NCI-H510A (cell line): ENCODE data around the gene HK1.
"Not testable (repeated sequence)": the region's sequence is repeated elsewhere in the genome, so short reads cannot be mapped to it uniquely, and the experiment has no call there.

Experiments
- DNase-seq: peaks from one replicate; lab custom pipeline; 2025; lab: John Stamatoyannopoulos, UW

HK1 gene

DNA sequence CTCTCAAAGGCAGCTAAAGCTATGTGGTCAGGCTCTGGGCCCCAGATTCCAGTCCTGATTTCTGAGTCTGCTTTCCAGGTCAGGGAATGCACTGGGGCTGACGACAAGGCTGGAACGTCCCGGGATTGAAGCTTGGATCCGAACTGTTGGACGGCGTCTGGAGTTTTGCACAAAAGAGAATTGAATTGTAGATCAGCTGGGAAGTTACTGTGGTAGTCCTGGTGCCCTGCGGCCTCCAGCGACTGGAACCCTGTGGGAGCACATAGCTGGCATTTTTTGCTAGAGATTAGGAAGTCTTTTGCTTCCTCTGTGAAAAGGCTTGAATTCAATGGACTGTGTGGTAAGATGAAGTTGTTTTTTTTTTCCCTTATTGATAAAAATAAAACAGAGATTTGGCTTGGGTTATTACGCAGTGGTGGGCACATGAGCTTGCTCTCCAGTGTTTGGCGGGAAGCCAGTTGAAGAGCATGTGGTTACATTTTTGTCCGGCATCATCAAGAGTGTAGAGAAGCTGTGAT is at the start of gene HK1:
HK1 (plus strand) TSS at position 51 of the 518 bp plus-strand sequence.
- no peak for DNase-seq

DNA sequence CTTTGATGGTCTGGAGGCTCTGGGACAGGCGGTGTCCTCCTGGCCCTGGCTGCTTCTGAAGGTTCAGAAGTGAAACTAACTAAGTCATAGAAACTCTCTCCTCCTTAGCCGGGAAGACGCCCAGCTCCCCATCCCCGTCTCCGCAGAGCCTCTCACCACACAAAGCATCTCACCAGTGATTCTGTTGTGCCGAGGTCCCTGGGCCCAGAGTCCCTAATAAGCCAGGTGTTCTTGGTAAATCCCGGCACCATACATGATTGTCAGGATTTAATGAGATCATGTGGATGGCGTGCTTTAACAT is 48.7 kb upstream of the HK1 start:
- no peak for DNase-seq

DNA sequence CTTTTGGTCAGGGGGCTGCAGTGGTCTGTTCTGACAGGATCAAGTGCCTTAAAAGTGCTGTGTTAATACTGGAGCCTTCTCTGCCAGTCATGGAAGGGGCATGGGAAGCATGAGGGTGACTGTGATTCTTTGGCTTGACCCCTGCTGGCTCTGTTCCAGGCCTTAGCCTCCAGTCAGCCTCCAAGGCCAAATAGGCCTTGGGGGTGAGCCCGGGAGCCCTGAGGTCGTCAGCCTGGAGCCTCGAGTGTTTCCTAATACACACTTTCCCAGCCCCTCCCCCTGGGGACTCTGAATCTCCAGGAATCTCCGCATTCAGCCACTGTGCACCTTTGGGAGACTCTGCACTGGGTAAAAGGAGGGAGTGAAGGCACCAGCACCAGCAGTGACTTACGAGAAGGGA is 48.2 kb upstream of the HK1 start:
- DNase-seq, result no peak

DNA sequence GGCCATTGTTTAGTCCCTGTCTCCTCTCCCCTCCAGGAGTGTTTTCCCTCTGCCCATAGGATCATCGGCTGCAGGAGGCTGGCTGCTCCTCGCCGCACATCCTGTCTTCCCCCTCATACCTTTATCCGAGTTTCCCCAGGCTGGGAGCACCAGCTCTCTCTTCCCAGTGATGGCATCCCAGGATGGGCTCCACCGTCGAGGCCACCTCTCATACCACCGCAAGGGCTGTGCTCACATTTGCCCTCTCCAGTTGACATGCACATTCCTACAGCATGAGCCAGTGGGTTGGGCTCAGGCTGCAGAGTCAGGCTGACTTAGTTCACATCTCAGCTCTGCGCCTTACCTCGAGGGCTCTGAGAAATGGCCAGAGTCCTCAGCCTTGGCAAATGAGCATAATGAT is 46.0 kb upstream of the HK1 start:
- no peak for DNase-seq

DNA sequence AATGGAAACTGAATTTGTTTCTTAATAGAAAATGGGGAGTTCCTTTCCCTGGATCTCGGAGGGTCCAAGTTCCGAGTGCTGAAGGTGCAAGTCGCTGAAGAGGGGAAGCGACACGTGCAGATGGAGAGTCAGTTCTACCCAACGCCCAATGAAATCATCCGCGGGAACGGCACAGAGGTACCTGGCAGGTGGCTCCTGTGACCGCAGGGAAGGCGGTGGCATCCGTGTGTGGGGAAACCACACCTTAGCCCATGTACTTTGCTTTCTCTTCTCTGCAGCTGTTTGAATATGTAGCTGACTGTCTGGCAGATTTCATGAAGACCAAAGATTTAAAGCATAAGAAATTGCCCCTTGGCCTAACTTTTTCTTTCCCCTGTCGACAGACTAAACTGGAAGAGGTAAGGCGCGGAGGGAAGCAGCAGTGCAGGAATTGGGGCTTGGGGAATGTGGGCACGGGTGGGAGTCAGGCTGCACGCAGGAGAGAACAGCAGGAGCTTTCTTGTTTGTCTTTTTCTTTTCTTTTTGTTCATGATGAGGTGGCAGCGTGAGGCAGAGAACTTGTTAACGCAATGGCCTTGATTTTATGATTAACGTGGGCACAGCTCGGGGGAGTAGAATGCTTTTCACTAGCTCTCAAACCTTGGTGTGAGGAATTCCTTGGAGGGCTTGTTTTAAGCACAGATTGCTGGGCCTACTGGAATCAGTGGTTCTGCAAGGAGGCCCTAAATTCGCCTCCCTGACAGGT is 45.4 kb upstream of the HK1 start:
- no peak for DNase-seq

DNA sequence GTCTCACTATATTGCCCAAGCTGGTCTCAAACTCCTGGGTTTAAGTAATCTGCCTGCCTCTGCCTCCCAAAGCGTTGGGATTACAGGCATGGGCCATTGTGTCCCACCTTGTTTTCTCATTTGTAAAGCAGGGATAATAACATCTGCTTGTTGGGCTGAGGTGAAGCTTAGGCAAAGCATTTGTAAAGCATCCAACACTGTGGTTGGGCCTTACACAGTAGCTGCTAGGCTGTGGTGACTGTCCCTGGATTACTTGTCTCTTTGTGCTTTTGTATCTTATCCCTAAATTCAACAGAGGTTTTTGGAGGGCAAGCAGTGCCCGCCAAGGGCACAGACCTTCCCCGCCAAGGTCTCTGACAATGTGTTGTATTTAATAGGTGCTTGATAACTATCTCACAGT is 43.8 kb upstream of the HK1 start:
- no peak for DNase-seq

DNA sequence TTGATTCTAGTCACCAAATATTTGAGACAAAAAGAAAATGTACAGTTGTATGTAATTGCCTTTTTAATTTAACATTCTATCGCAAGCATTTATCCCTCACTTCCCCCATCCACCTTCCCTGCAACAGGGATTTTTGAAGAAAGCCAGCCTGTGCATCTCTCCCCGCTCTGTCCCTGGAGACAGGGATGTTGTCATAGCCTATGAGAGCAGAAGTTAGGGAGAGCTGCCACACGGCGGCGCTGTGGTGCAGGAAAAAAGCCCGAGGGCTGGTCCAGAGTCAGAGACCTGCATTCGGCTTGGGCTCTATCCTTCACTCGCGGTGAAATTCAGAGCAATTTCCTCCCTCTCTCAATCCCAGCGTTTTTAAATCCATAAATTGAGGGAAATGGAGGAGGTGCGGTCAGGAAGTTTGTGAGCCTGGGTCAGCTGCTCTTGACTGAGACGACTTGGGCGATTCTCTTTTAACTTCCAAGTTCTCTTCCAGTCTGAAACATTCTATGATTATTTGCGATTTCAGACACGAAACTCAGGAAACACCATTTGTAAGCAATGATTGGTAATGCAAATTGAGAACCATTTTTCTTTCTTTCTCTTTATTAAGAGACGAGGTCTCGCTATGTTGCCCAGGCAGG is 40.7 kb upstream of the HK1 start:
- DNase-seq, result peak; percentile 18

DNA sequence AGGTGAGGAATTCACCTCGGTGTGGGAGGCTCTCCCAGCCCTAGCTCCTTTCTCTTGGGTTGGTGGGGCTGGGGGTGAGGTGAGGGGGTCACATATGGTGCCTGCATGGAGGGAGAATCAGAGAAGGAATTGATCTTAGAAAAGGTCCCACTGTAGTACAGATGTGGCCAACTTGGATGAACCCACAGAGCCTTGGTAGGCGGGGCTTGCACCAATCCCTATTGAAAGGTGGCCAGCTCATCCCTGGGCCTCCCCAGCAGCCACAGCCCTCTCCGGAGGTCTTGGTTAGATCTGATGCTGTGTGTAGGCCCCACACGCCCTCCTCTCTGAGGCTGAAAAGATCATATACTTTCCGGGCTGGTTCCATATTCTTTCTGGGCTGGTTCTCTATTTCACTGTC is 39.2 kb upstream of the HK1 start:
- DNase-seq, result no peak

DNA sequence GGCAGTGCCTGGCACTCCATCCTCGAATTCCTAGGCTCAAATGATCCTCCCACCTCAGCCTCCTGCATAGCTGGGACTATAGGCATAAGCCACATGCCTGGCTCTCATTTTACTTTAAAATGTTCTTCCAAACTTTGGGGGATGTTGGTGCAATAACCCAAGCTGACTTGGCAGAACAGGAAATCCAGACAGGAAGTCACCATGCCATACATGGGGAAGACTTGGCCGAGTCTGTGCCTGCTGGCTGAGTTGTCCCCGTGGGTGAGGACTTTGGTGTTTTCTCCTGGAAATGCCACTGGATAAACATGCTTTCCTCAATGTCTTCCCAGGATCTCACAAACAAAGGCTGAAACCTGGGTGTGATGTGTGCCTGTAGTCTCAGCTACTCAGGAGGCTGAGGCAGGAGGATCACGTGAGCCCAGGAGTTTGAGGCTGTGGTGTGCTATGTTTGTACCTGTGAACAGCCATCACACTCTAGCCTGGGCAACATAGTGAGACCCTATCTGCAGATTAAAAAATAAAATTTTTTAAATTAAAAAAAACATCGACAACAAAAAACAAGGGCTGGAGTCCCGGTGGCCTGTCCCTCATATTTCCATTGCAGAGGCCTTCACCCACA is 38.4 kb upstream of the HK1 start:
- DNase-seq, result no peak

DNA sequence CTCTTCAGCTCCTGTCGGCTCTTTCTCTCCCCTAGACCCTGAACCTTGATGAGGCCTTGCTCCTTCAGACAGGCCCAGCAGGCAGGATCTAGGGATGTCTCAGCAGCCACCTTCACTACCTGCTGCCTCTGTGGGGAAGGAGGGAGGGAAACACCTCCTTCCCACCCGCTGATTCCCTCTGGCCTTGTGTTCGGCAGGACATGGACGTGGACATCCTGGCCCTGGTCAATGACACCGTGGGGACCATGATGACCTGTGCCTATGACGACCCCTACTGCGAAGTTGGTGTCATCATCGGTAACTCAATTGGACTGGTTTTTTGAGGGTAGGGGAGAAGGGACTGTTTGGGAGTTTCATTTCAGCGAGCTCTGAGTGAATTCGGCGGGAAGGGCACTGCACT is 37.8 kb upstream of the HK1 start:
- DNase-seq, result no peak

DNA sequence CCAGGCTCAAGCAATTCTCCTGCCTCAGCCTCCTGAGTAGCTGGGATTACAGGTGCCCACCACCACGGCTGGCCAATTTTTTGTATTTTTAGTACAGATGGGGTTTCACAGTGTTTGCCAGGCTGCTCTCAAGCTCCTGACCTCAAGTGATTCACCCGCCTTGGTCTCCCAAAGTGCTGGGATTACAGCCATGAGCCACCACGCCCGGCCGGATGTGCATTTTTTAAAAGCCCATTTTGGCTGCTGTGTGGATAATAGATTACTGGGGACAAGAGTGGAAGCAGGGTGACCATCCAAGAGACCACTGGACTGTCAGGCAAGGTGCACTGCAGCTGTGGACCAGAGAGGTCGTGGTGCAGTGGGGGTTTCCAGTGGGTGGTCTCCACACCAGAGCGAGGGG is 36.7 kb upstream of the HK1 start:
- DNase-seq, result no peak

DNA sequence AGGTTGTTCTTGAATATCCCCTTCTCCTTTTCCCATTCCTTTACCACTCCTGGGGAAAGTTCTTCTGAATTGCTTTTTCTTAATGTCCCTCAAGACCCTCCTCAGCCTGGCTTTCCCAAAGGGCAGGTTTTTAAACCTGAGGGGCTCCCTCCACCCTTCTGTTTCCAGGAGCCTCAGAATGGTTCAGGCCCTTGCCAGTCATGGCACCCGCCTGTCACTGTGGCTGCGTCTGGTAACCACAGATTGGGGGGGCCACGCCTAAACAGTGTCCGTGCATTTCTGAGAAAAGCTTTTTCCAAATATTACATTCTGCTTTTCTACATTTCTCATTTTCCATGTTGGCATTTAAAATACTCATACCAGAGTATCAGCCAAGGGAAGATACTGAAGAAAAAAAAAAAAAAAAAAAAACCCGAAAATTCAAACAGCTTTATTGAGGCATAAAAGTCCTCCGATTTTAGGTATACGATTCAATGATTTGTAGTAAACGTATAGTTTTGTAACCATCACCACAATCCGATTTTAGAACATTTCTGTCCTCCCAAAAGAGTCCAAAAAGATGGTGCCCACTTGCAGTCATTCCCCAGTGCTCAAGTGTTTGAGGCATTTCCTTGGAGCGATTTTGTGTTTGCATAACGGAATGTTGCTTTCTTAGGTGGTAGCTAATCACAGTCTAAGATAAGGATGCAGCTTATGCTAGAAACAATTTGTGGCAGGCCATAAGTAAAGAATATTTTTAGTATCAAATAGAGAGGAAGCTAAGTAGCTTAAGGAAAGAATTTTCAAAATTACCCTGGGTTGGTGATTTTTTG is 36.0 kb upstream of the HK1 start:
- no peak for DNase-seq

DNA sequence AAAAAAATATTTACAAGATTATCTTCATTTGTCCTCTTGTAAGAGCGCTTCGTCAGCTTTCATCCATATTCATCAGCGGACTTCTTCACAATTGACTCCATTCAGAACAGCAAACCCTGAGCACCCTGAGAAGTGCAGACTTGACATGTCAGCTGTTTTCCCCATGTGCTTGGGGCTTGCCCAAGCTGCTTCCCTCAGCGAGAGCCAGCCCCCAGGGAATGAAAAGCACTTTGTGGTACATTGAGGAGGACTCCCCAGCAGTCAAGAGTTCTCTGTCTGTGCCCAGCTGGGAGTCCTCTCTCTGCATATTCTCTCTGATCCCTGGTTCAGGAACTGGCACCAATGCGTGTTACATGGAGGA is 35.5 kb upstream of the HK1 start:
- no peak for DNase-seq

DNA sequence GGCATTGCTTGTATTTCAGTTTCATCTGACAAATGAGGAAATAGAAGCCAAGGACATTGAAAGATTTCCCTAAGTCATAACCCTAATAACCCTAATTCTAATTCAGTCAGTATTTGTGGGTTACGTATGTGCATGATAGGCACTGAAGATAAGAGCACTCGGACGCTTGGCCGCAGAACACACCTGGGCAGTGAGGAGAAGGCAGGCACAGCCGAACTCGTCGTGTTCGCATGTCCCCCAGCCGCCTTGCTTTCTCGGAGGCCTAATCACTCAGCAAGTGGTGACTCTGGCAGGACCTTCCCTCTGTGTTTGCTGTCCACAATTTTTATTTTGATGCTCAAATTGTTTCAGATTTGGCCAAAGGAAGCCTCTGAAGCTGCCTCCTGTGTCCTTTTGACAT is 34.5 kb upstream of the HK1 start:
- DNase-seq, result no peak

DNA sequence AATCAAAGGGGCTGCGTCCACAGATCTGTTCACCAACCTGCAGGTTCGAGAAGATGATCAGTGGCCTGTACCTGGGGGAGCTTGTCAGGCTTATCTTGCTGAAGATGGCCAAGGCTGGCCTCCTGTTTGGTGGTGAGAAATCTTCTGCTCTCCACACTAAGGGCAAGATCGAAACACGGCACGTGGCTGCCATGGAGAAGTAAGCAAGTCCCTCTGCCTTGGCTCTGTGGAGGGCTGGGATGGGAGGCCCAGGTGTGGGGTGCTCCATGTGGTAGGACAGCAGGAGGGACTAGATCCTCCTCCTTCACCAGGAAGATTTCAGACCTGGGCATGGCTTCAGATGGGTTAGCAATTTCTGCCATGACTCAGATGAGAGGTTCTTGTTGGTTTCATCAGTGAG is 32.3 kb upstream of the HK1 start:
- no peak for DNase-seq

DNA sequence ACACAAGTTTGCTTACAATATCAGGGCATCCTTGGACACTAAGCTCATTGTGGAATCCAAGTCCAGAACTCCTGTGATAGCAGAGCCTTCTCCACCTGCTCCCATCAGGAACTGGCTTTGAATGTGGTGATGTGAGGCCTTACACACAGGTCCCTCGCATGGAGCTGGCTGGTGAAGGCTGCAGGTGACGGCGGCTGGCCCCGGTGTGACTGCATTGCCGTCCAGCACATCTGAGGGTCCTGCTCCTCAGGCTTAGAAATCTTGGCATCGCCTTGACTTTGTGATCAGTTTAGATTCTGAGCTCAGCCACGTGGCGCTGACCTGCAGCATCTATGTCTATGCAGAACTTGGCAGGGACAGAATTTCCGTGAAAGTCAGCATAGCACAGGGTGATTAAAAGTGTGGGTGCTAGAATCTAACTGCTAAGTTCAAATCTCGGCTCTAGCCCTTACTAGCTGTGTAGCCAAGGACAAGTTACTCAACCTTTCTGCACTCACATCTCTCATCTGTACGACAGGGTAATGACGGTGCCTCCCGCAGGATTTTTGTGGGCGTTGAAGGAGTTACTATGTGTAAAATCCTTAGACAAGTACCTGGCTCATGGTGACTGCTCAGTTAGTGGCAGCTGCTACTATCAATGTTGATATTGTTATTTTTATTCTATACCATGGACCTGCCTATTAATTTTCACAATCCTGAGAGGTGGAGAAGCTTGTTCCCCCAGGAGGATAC is 31.5 kb upstream of the HK1 start:
- no peak for DNase-seq

DNA sequence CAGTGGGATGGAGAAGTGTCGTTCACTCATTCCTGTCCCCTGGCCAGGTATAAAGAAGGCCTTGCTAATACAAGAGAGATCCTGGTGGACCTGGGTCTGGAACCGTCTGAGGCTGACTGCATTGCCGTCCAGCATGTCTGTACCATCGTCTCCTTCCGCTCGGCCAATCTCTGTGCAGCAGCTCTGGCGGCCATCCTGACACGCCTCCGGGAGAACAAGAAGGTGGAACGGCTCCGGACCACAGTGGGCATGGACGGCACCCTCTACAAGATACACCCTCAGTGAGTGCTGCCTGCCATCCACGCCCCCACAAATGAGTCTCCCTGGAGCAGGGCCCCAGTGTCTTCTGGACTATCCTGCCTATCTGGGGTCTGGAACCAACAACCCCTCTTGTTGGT is 31.0 kb upstream of the HK1 start:
- DNase-seq, result no peak

DNA sequence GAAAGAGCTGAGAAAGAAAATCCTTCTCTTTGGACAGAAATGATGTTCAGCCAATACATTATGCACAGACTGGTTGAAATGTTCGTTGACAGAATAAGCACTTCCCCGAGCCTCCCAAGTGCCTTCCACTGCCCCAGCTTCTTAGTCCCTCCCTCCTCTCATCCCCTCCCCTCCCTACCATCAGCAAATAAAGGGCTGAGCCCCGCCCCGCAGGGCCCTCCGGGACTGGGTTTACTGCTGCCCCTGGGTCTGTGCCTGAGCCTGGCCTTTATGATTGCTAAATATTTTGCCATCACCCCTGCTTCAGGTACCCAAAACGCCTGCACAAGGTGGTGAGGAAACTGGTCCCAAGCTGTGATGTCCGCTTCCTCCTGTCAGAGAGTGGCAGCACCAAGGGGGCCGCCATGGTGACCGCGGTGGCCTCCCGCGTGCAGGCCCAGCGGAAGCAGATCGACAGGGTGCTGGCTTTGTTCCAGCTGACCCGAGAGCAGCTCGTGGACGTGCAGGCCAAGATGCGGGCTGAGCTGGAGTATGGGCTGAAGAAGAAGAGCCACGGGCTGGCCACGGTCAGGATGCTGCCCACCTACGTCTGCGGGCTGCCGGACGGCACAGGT is 30.1 kb upstream of the HK1 start:
- no peak for DNase-seq

DNA sequence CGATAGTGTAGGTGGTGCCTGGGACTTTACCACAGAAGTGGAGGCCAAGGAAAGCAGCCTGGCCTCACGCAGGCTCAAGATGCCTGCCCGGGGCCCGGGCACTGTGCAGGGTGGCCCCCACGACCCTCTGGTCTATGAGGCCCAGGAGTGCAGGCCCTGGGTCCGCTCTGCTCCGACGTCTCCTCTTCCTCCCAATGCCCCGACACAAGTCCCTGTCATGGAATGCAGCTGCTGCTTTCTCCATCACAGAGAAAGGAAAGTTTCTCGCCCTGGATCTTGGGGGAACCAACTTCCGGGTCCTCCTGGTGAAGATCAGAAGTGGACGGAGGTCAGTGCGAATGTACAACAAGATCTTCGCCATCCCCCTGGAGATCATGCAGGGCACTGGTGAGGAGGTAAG is 28.3 kb upstream of the HK1 start:
- no peak for DNase-seq

DNA sequence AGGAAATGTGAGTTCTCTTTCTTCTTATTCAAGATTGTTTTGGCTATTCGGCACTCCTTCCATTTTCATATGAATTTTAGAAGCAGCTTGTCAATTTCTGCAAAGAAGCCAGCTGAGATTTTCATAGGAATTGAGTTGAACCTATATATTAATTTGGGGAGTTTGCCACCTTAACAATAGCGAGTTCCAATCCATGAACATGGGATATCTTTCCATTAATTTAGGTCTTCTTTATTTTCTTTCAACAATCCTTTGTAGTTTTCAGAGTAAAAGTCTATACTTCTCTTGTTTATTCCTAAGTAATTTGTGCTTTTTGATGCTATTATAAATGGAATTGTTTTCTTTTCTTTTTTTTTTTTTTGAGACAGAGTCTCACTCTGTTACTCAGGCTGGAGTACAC is 26.9 kb upstream of the HK1 start:
- DNase-seq, result not testable (repeated sequence)

DNA sequence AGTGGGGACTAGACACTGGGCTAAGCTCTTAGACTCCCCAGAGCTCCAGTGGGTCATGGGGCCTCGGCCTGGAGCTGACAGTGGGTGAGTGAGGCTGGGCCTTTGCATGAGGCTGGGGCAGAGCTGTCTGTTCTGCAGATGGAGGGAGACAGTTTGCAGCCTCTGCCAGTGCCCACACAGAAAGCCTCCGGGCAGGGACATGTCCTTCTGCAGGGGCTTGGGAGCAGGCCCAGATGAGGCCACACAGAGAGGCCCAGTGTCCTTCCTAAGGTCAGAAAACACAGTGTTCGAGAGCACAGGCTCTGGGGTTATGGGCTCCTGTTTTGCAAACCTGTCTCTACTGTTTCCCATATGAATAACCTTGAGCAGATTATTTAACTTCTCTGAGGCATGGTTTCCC is 25.1 kb upstream of the HK1 start:
- DNase-seq, result no peak

DNA sequence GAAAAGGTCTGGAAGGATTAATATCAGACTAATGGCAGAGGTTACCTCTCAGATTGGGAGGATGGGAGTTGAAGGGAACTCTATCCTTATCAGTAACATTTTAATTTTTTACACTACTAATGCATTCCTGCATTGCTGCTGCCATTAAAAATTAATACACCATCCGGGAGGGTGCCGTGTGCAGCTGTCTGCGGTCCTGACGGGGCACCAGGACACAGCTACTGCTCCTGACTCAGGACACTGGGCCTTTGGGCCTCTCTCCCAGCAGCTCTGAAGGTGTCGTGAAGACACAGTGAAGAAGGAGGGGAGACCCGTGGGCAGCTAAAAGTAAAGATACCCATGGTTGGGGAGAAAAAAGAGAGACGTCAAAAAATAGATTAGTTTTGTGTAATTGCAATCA is 23.4 kb upstream of the HK1 start:
- no peak for DNase-seq
